Cardiac muscle cell (in vitro differentiated cells and primary cell): Measurements from ENCODE around the gene OR4E2. TPM values are rescaled to one million over a fixed set of nuclear protein-coding genes. Genes with fewer than 3 reads are reported as not detected.
"Not testable (repeated sequence)": the region's sequence is repeated elsewhere in the genome, so short reads cannot be mapped to it uniquely, and the experiment has no call there.

Experiments used
- DNase-seq, 2 donors: peaks; one replicate each; pipeline versions ENCODE4 v3.0.0 to v3.0.0-alpha.2; 2010 to 2017; ENCODE audit warnings: low read depth in 1 of 2, low spot score in 1 of 2
- H3K27ac ChIP-seq: fragments of 200-600 bp; sonication (generic); 2 replicates; pipeline ENCODE4 v1.5.1; 2016
- H3K27me3 ChIP-seq: fragments of 200-600 bp; sonication (generic); 2 replicates; pipeline ENCODE4 v1.6.0; 2016; ENCODE audit warnings: control low read depth
- H3K36me3 ChIP-seq: fragments of 200-600 bp; sonication (generic); 2 replicates; pipeline ENCODE4 v1.5.1; 2016; ENCODE audit warnings: control low read depth
- H3K4me1 ChIP-seq: fragments of 200-600 bp; sonication (generic); 2 replicates; pipeline ENCODE4 v1.8.1; 2017; ENCODE audit warnings: low read depth, mild to moderate bottlenecking, mixed run types
- H3K4me3 ChIP-seq: fragments of 200-600 bp; sonication (generic); 2 replicates; pipeline ENCODE4 v1.5.1; 2016; ENCODE audit warnings: mild to moderate bottlenecking
- H3K9me3 ChIP-seq: fragments of 200-600 bp; sonication (generic); 2 replicates; pipeline ENCODE4 v1.5.1; 2017; ENCODE audit warnings: low read depth, mild to moderate bottlenecking, control low read depth
- polyA plus RNA-seq: library from polyadenylated mRNA; unstranded; fragments of >200 nt; fragmentation: Nextera tagmentation; extraction: Ambion mirVana; gene quantifications from 2 replicates; pipeline ENCODE4 v1.2.1, GENCODE V29; 2016
- total RNA-seq: library from RNA; depleted of rRNA; stranded (reverse); fragments of >200 nt; gene quantifications from 2 replicates; pipeline ENCODE4 v1.2.3, GENCODE V29; 2016
- TF ChIP-seq, protein P1 (sequence below): IDR thresholded peaks from 2 replicates; pipeline ENCODE4 v1.5.1; 2012; ENCODE audit warnings: low read depth, mild to moderate bottlenecking, low read length

OR4E2 gene
- total and polyA plus RNA-seq, 2 experiments from 2014 or later: not detected

DNA sequence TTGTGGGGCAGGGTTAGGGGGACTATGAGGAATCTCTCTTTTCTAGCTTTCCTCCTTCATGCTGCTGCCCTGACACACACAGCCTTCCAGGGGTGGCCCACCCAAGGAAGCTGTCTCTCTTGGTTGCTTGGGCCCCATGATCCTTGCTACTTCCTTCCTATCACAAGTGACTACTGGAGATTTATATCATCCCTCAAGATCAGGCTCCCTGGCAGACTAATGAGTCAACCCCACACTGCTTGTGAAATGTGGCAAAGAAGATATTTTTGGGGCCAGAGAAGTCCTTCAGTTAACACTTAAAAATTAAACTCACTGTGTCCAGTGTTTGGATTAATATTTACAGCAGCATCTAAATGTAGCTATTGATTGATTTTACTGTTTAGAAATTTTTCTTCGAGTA lies 18.5 kb downstream of the OR4E2 start:
- H3K36me3 ChIP-seq: no peaks in the 10 kb centered on the region
- no peaks in the 10 kb centered on the region for H3K4me1 ChIP-seq
- TF ChIP-seq, protein P1, sequence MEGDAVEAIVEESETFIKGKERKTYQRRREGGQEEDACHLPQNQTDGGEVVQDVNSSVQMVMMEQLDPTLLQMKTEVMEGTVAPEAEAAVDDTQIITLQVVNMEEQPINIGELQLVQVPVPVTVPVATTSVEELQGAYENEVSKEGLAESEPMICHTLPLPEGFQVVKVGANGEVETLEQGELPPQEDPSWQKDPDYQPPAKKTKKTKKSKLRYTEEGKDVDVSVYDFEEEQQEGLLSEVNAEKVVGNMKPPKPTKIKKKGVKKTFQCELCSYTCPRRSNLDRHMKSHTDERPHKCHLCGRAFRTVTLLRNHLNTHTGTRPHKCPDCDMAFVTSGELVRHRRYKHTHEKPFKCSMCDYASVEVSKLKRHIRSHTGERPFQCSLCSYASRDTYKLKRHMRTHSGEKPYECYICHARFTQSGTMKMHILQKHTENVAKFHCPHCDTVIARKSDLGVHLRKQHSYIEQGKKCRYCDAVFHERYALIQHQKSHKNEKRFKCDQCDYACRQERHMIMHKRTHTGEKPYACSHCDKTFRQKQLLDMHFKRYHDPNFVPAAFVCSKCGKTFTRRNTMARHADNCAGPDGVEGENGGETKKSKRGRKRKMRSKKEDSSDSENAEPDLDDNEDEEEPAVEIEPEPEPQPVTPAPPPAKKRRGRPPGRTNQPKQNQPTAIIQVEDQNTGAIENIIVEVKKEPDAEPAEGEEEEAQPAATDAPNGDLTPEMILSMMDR: no peak
- H3K27me3 ChIP-seq: no peaks in the 10 kb centered on the region
- DNase-seq: peak in 1 of 2 donors; percentile 20
- H3K4me3 ChIP-seq: no peak overlapping the region
- no peak overlapping the region for H3K27ac ChIP-seq
- H3K9me3 ChIP-seq: no peaks in the 10 kb centered on the region

DNA sequence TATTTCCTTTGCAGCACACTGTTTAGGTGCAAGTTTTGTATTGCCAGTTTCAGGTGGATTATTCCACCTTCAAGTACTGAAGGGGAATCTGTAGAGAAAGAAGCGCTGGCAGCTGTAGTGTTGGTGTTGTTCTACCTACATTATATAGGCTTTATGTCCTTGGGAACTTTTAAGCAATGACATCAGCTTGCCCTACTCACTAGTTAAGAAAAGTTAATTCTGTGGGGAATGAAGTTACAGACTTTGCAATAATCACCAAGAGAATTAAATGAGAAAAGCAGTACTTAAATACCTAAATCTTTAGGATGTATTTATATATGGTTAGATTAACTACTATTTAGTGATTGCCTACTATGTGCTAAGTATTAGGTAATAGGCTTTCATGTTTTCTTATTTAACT lies 20.1 kb downstream of the OR4E2 start, which contains the start of gene OR4E1:
Gene OR4E1 (minus strand): TSS at position 101 of the 400 bp plus-strand sequence. CDS start 2,883 bp downstream, outside the sequence.
- TF ChIP-seq, protein P1: no peak
- no peaks in the 10 kb centered on the region for H3K36me3 ChIP-seq
- H3K4me3 ChIP-seq: no peak within 1 kb of the TSS
- no peak within 1 kb of the TSS for H3K27ac ChIP-seq
- H3K4me1 ChIP-seq: no peaks in the 10 kb centered on the region
- peaks cover 3% of the 10 kb centered on the region for H3K9me3 ChIP-seq
- no peaks in the 10 kb centered on the region for H3K27me3 ChIP-seq
- DNase-seq: no peak

DNA sequence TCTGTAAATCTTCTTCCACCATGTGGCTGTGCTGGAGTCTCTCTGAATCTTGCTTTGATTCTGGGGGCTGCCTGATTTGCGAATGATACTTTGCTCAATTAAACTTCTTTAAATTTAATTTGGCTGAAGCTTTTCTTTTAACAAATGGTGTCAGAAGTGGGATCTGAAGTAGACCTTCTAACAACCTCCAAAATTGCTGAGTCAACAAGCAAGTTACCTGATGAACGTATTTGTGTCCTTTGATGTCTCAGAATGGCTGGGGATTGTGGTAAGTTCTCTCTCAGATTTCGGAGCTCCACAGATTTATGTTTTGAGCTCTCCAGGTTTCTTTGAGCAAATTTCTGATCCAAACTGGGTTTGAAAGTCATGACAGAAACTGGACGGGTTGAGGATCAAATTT lies 21.9 kb downstream of the OR4E2 start:
- no peak for DNase-seq
- Histone ChIP-seq H3K4me1 (no peaks in the 10 kb centered on the region), H3K27me3 (no peaks in the 10 kb centered on the region)

DNA sequence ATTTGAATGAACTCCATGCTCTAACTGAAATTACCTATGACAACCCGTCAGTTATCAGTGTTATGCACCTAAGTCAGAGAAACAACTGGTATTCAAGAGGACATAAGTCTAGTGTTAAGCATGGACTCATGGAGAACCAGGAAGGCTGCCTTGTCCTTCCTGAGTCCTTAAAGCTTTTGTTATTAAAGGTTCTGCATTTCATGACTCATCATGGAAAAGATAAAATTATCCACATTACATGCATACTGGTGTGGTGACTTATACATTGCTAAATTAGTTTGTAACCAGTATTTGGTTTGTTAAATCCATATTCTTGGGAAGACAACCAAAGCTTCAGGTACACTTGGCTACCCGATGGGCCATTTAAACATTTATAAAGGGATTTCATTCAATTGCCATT lies 26.4 kb downstream of the OR4E2 start:
- Histone ChIP-seq H3K36me3 (no peaks in the 10 kb centered on the region), H3K27ac (no peak overlapping the region), H3K27me3 (no peaks in the 10 kb centered on the region), H3K4me3 (no peak overlapping the region), H3K9me3 (peaks cover 4% of the 10 kb centered on the region), H3K4me1 (no peaks in the 10 kb centered on the region)
- DNase-seq: peak in 1 of 2 donors; percentile 54
- TF ChIP-seq, protein P1: no peak

More for the DNA sequence above, 21.9 kb downstream of the OR4E2 start:
- Histone ChIP-seq H3K4me3 (no peak overlapping the region), H3K36me3 (no peaks in the 10 kb centered on the region), H3K27ac (no peak overlapping the region), H3K9me3 (peaks cover 4% of the 10 kb centered on the region)
- TF ChIP-seq, protein P1: no peak

DNA sequence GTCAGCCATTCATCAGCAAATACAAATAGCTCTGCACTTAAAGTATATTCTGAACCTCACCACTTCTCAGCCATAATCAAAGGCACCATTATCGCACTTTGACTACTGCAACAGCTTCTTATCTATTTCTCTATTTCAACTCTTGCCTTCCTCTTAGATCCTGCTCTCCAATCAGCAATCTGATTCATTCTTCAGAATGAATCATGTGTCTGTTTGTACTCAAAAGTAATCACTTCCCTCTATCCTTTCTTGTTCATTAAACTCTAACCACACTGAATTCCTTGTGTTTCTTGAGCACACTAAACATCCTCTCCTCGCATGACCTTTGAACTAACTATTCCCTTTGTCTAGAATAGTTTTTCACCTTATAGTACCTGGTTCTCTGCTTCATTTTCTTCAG lies 32.8 kb downstream of the OR4E2 start:
- DNase-seq: peak in 1 of 2 donors; percentile 3
- Histone ChIP-seq H3K27me3 (no peaks in the 10 kb centered on the region), H3K27ac (no peak overlapping the region), H3K4me1 (no peaks in the 10 kb centered on the region), H3K36me3 (no peaks in the 10 kb centered on the region), H3K9me3 (no peaks in the 10 kb centered on the region), H3K4me3 (no peak overlapping the region)
- TF ChIP-seq, protein P1: no peak

DNA sequence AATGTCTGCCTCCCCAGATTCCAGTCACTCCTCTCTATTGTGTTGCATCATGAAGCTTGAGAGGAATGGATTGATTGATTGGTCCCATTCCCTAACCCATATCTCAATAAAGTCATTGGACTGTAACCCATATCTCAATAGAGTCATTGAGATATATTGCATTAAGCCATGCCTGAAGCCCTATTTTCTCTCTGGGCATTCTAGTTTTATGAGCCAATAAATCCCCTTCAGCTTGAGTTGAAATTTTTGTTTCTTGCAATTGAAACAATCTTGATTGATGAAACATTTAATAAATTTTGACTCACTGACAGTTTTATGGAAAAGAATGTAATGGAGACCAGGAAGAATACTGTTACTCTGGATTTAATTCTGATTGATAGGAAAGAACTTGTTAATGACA lies 40.8 kb downstream of the OR4E2 start:
- H3K27ac ChIP-seq: no peak overlapping the region
- TF ChIP-seq, protein P1: no peak

DNA sequence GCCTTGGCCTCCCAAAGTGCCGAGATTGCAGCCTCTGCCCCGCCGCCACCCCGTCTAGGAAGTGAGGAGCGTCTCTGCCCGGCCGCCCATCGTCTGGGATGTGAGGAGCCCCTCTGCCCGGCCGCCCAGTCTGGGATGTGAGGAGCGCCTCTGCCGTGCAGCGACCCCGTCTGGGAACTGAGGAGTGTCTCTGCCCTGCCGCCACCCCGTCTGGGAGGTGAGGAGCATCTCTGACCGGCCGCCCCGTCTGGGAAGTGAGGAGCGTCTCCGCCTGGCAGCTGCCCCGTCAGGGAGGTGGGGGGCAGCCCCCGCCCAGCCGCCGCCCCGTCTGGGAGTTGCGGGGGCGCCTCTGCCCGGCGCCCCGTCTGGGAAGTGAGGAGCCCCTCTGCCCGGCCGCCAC lies 44.0 kb downstream of the OR4E2 start:
- H3K27me3 ChIP-seq, H3K27ac ChIP-seq, H3K9me3 ChIP-seq, H3K4me1 ChIP-seq, H3K36me3 ChIP-seq, H3K4me3 ChIP-seq, DNase-seq: not testable (repeated sequence)

More for the DNA sequence above, 40.8 kb downstream of the OR4E2 start:
- Histone ChIP-seq H3K4me1 (no peaks in the 10 kb centered on the region), H3K9me3 (no peaks in the 10 kb centered on the region), H3K27me3 (no peaks in the 10 kb centered on the region), H3K36me3 (no peaks in the 10 kb centered on the region), H3K4me3 (no peak overlapping the region)
- no peak for DNase-seq

DNA sequence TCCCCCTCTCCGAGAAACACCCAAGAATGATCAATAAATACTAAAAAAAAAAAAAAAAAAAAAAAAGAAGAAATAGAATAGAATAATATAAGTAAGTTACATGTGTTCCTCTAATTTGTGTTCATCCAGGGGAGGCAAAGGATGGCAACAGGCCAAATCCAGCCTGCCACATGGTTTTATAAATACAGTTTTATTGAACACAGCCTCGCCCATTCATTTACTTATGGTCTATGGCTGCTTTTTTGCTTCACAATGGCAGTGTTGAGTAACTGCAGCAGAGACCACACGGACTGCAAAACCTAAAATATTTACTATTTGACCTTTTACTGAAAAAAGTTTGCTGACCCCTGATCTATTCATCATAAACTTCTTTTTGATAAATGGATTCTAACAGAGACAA lies 44.9 kb downstream of the OR4E2 start:
- H3K27ac ChIP-seq, H3K4me1 ChIP-seq, H3K9me3 ChIP-seq, DNase-seq, H3K4me3 ChIP-seq, H3K36me3 ChIP-seq, H3K27me3 ChIP-seq: not testable (repeated sequence)
